Gastroesophageal sphincter (tissue), 4 donors: ENCODE data around the gene CSNK1D. TPM values are rescaled to one million over a fixed set of nuclear protein-coding genes. Genes with fewer than 3 reads are reported as not detected.
"Not testable (repeated sequence)": the region's sequence is repeated elsewhere in the genome, so short reads cannot be mapped to it uniquely, and the experiment has no call there.

Experiments used
- ATAC-seq: fragments of 150-250 bp; one replicate; pipeline ENCODE4 v1.9.1; 2016; ENCODE audit warnings: mild to moderate bottlenecking, moderate library complexity
- H3K27ac ChIP-seq, 4 donors: fragments of 200-600 bp; sonication (generic) in 3 of 4; 1 replicate in 3 of 4; 2 replicates in 1 of 4; pipeline ENCODE4 v1.5.1; 2016 to 2019
- H3K27me3 ChIP-seq: fragments of 200-600 bp; sonication (generic); one replicate; pipeline ENCODE4 v1.5.1; 2019
- H3K36me3 ChIP-seq, 2 donors: fragments of 200-600 bp; sonication (generic); one replicate each; pipeline ENCODE4 v1.5.1; 2019; ENCODE audit warnings: control low read depth in 1 of 2
- H3K4me1 ChIP-seq, 3 donors: fragments of 200-600 bp; sonication (generic); 1 replicate in 2 of 3; 2 replicates in 1 of 3; pipeline ENCODE4 v1.5.1; 2016 to 2019; ENCODE audit warnings: control low read depth in 2 of 3
- H3K4me3 ChIP-seq, 2 donors: fragments of 200-600 bp; sonication (generic); one replicate each; pipeline ENCODE4 v1.5.1; 2019; ENCODE audit warnings: mild to moderate bottlenecking in 1 of 2, moderate library complexity in 1 of 2
- H3K9me3 ChIP-seq, 3 donors: fragments of 200-600 bp; sonication (generic); one replicate each; pipeline ENCODE4 v1.5.1; 2017 to 2019; ENCODE audit warnings: control low read depth in 2 of 3
- CTCF ChIP-seq, 4 experiments: fragments of 200-600 bp in 2 of 4; fragments of 450-650 bp in 2 of 4; sonication (generic) in 1 of 4; IDR thresholded peaks; one replicate each; pipeline ENCODE4 v1.5.1; 2017 to 2019; ENCODE audit warnings: antibody characterized with exemption in 4 of 4, mild to moderate bottlenecking in 2 of 4, moderate library complexity in 2 of 4
- EP300 ChIP-seq: sonication (generic); formaldehyde crosslinking; IDR thresholded peaks from one replicate; pipeline ENCODE4 v1.6.1; 2017; ENCODE audit warnings: antibody characterized with exemption, mild to moderate bottlenecking
- POLR2A ChIP-seq, 2 donors: fragments of 450-650 bp; IDR thresholded peaks; one replicate each; pipeline ENCODE4 v1.6.1; 2017; ENCODE audit warnings: antibody characterized with exemption in 2 of 2, mild to moderate bottlenecking in 2 of 2, moderate library complexity in 1 of 2
- POLR2AphosphoS5 ChIP-seq: sonication (generic); formaldehyde crosslinking; IDR thresholded peaks from one replicate; pipeline ENCODE4 v1.6.1; 2017; ENCODE audit warnings: antibody characterized with exemption
- WGBS, 2 donors: methylation state at CpG; one replicate each; pipeline ENCODE4 v1.1.5; 2018; ENCODE audit warnings: low coverage in 1 of 2; 5-methylcytosine and 5-hydroxymethylcytosine counted together
- total RNA-seq, 4 donors: library from RNA; depleted of rRNA; stranded (reverse); fragments of >200 nt; gene quantifications; one replicate each; pipeline ENCODE4 v1.1.0, GENCODE V29; 2016

The CSNK1D gene
- total RNA-seq, 4 donors from 2014 or later = 23.4 to 92.1 (median 72.4) TPM

- peaks cover 0 to 98% of the 10 kb centered on the region in 2 donors for H3K36me3 ChIP-seq
- no peaks in the 10 kb centered on the region for H3K27me3 ChIP-seq
- H3K9me3 ChIP-seq = no peaks in the 10 kb centered on the region
- peaks cover 0 to 35% (median 3%) of the 10 kb centered on the region in 3 donors for H3K4me1 ChIP-seq
- H3K4me3 ChIP-seq = no peak overlapping the region
- 55 to 63% methylated on average over 5 to 8 of the region's 15 CpGs for WGBS, 2 donors
- H3K27ac ChIP-seq = peak overlapping the region in 1 of 4 donors; percentile 31
- TF ChIP-seq POLR2AphosphoS5 (no peak), CTCF (IDR thresholded peaks at IDR 0.05) (no peak), POLR2A (IDR thresholded peaks at IDR 0.05) (no peak), EP300 (no peak)
- ATAC-seq = no peak
Measured at GRCh38 chr17:82255402-82255972, 18.0 kb downstream of the CSNK1D start.

GRCh38 chr17:82254746-82255145 is 18.8 kb downstream of the CSNK1D start:
- H3K36me3 ChIP-seq = peaks cover 0 to 98% of the 10 kb centered on the region in 2 donors
- not testable (repeated sequence) for H3K4me3 ChIP-seq, H3K27me3 ChIP-seq, H3K27ac ChIP-seq, ATAC-seq, H3K9me3 ChIP-seq
- peaks cover 0 to 42% (median 7%) of the 10 kb centered on the region in 3 donors for H3K4me1 ChIP-seq
- 80% methylated on average over 1 of the region's 33 CpGs; no CpG with 5 or more reads in 1 of the 2 donors for WGBS, 2 donors

- not testable (repeated sequence) for ATAC-seq
Measured at GRCh38 chr17:82254096-82254495, 19.4 kb downstream of the CSNK1D start.

GRCh38 chr17:82253179-82253544 is 20.3 kb downstream of the CSNK1D start:
- Histone ChIP-seq H3K4me1 (peaks cover 0 to 49% (median 7%) of the 10 kb centered on the region in 3 donors), H3K27ac (peak overlapping the region in 1 of 4 donors; percentile 24), H3K4me3 (no peak overlapping the region), H3K27me3 (no peaks in the 10 kb centered on the region), H3K36me3 (peaks cover 0 to 98% of the 10 kb centered on the region in 2 donors), H3K9me3 (no peaks in the 10 kb centered on the region)
- WGBS, 2 donors = no CpG with 5 or more reads among the region's 12 CpGs
- ATAC-seq = no peak
- TF ChIP-seq CTCF (IDR thresholded peaks at IDR 0.05) = no peak
- TF ChIP-seq POLR2AphosphoS5 = no peak
- no peak for TF ChIP-seq EP300
- no peak for TF ChIP-seq POLR2A (IDR thresholded peaks at IDR 0.05)

More at GRCh38 chr17:82254096-82254495, 19.4 kb downstream of the CSNK1D start:
- H3K9me3 ChIP-seq, H3K4me3 ChIP-seq, H3K27ac ChIP-seq, H3K27me3 ChIP-seq: not testable (repeated sequence)
- Histone ChIP-seq H3K36me3 (peaks cover 0 to 98% of the 10 kb centered on the region in 2 donors), H3K4me1 (peaks cover 0 to 48% (median 7%) of the 10 kb centered on the region in 3 donors)
- no CpG with 5 or more reads among the region's 39 CpGs for WGBS, 2 donors

- H3K4me1 ChIP-seq = peaks cover 0 to 51% (median 9%) of the 10 kb centered on the region in 3 donors
- H3K27me3 ChIP-seq = no peaks in the 10 kb centered on the region
- H3K4me3 ChIP-seq = no peak overlapping the region
- H3K9me3 ChIP-seq = no peaks in the 10 kb centered on the region
- ATAC-seq = no peak
- TF ChIP-seq EP300 (no peak), POLR2AphosphoS5 (no peak), CTCF (IDR thresholded peaks at IDR 0.05) (no peak), POLR2A (IDR thresholded peaks at IDR 0.05) (no peak)
- peaks cover 0 to 100% of the 10 kb centered on the region in 2 donors for H3K36me3 ChIP-seq
- peak overlapping the region in 3 of 4 donors; percentile 2 to 24 (median 10) for H3K27ac ChIP-seq
- WGBS, 2 donors = 90 to 91% methylated on average over 4 to 10 of the region's 28 CpGs
Measured at GRCh38 chr17:82252511-82253178, 20.9 kb downstream of the CSNK1D start.
